Measurements from ENCODE around the gene PPP1R12C. TPM values are rescaled to one million over a fixed set of nuclear protein-coding genes. Genes with fewer than 3 reads are reported as not detected.
A peak's percentile ranks its signal among the peaks of the same experiment; 100 is the strongest.

Gene PPP1R12C
- total and polyA plus RNA-seq, 12 donors, result 134 to 283 (median 201) TPM

DNA sequence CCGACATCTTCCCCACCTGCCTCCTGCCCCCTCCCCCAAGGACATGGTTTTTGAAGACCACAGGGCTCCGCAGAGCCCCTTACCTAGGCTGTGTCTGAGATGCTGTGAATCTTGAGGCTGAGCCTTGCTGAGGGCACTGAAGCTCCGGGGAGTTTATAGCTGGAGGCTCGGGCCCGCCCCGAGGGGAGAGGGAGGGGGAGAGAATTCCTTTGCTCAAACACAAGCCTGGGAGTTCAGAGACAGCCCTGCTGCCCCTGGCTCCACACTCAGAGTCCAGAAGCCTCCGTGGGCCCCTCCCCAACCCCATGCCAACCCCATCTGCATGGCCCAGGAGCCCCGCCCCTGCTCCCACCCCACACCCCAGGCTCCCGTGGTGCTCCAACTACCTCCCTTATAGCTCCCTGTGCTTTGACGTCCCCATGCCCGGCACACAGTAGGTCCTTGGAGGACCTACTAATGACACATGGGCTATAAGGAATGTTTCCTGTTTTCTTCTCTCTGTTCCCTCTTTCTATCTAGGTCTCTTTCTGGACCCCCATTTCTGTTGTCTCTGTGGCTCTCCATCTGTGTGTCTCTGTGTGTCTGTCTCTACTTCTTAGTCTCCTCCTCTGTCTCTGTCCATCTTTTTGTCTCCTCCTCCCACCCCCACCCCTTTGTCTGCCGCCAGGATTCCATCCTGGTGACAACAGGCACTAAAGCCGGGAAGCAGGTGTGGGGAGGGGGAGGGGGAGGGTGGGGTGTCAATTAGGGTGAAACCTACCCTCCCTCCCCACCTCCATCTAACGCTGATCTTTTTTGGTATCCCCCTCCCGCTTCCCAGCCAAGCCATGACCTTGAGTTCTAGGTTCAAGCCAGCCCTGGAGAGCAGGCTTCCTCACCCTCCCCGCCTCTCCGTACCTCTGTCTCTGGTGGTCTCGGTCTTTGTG lies 31.9 kb upstream of the PPP1R12C start, which contains the start of gene TNNT1:
Gene TNNT1 (minus strand): TSS at position 129 of the 926 bp plus-strand sequence. CDS start 2,049 bp downstream, outside the sequence.
- 9 to 14% methylated on average over 15 to 18 of the region's 18 CpGs for WGBS, 2 donors
- intact Hi-C loops (cut with DNase I), result loop anchor here in 2 of 10 donors (10.0 kb wide), 2 partner anchors 355 to 485 kb away; no protein-coding TSS in a partner anchor
- H3K9me3 ChIP-seq, result peaks cover 0 to 7% (median 0%) of the 10 kb centered on the region in 11 donors
- peaks cover 0 to 46% (median 0%) of the 10 kb centered on the region in 9 donors for H3K36me3 ChIP-seq
- H3K4me1 ChIP-seq, result peaks cover 0 to 54% (median 11%) of the 10 kb centered on the region in 9 donors
- H3K27ac ChIP-seq, result peak within 1 kb of the TSS in 6 of 10 donors; percentile 16 to 80 (median 69)
- TF ChIP-seq, protein P1, sequence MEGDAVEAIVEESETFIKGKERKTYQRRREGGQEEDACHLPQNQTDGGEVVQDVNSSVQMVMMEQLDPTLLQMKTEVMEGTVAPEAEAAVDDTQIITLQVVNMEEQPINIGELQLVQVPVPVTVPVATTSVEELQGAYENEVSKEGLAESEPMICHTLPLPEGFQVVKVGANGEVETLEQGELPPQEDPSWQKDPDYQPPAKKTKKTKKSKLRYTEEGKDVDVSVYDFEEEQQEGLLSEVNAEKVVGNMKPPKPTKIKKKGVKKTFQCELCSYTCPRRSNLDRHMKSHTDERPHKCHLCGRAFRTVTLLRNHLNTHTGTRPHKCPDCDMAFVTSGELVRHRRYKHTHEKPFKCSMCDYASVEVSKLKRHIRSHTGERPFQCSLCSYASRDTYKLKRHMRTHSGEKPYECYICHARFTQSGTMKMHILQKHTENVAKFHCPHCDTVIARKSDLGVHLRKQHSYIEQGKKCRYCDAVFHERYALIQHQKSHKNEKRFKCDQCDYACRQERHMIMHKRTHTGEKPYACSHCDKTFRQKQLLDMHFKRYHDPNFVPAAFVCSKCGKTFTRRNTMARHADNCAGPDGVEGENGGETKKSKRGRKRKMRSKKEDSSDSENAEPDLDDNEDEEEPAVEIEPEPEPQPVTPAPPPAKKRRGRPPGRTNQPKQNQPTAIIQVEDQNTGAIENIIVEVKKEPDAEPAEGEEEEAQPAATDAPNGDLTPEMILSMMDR (IDR thresholded peaks at IDR 0.05), result no peak
- no peak within 1 kb of the TSS for H3K4me3 ChIP-seq
- peaks cover 0 to 56% (median 45%) of the 10 kb centered on the region in 7 donors for H3K27me3 ChIP-seq
- DNase-seq (no peak), ATAC-seq (peak; percentile 21 to 62 (median 46))

GRCh38 chr19:55147545-55148251 lies 30.3 kb upstream of the PPP1R12C start:
- DNase-seq (no peak), ATAC-seq (peak in 2 of 8 donors; percentile 2 to 4)
- Histone ChIP-seq H3K27me3 (peaks cover 0 to 66% (median 57%) of the 10 kb centered on the region in 7 donors), H3K4me3 (no peak overlapping the region), H3K4me1 (peaks cover 0 to 50% (median 11%) of the 10 kb centered on the region in 9 donors), H3K9me3 (peaks cover 0 to 7% (median 0%) of the 10 kb centered on the region in 11 donors), H3K27ac (peak overlapping the region in 5 of 10 donors; percentile 16 to 80 (median 67)), H3K36me3 (peaks cover 0 to 35% (median 0%) of the 10 kb centered on the region in 9 donors)
- 25 to 37% methylated on average over 8 to 9 of the region's 9 CpGs for WGBS, 2 donors
- intact Hi-C loops (cut with DNase I), result loop anchor here in 2 of 10 donors (10.0 kb wide), 2 partner anchors 357 to 487 kb away; no protein-coding TSS in a partner anchor
- TF ChIP-seq, protein P1 (IDR thresholded peaks at IDR 0.05), result no peak

DNA sequence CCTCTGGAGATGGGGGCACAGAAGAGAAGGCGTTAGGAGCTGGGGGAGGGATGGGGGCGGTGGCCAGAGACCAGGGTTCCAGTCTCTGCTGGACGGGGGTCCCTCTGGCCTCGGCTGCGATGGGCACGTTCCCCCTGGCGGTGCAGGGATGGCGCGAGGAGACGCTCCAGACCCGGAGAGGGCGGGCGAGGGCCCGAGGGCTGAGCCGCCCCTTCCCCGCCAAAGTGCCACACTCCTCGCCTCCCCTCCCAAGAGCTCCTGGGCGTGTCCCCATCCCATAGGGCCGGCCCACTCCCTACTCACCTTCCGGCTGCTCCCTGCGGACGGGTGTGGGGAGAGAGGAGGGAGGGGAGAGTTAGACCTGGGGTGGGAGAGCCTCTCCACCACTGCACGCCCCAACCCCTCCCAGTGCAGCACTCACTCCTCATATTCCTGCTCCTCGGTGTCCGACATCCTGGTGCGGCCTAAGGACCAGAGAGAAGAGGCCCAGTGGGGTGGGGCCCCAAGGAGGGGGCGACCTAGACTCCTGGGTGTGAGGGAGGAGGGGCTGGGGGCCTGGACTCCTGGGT lies 29.4 kb upstream of the PPP1R12C start:
- ATAC-seq, result peak in 7 of 8 donors; percentile 2 to 41 (median 13)
- peaks cover 0 to 29% (median 0%) of the 10 kb centered on the region in 9 donors for H3K36me3 ChIP-seq
- H3K4me3 ChIP-seq, result peak overlapping the region in 1 of 10 donors; percentile 26
- intact Hi-C loops (cut with DNase I), result loop anchor here in 2 of 10 donors (10.0 kb wide), 2 partner anchors 358 to 488 kb away; no protein-coding TSS in a partner anchor
- H3K27me3 ChIP-seq, result peaks cover 0 to 75% (median 66%) of the 10 kb centered on the region in 7 donors
- H3K4me1 ChIP-seq, result peaks cover 0 to 41% (median 11%) of the 10 kb centered on the region in 9 donors
- peak overlapping the region in 2 of 10 donors; percentile 28 to 31 for H3K27ac ChIP-seq
- no peak for DNase-seq
- TF ChIP-seq, protein P1 (IDR thresholded peaks at IDR 0.05), result no peak
- WGBS, 2 donors, result 5 to 6% methylated on average over 26 of the region's 27 CpGs
- H3K9me3 ChIP-seq, result peaks cover 0 to 3% (median 0%) of the 10 kb centered on the region in 11 donors

Data from heart right ventricle (tissue), 16 donors.